GM21717 (cell line): ENCODE results near the gene CD151.

Source experiments
- ATAC-seq: cut with Tn5 transposase; IDR thresholded peaks from one replicate; pipeline ENCODE4 v1.9.1; 2021; ENCODE audit warnings: mild to moderate bottlenecking, moderate library complexity; ENCODE audit not compliant: unreplicated experiment

CD151 gene

GRCh38 chr11:869399-870126 lies 36.8 kb downstream of the CD151 start:
- no peak for ATAC-seq

- no peak for ATAC-seq
Observed at GRCh38 chr11:870127-870413, 37.3 kb downstream of the CD151 start.

GRCh38 chr11:870418-870817 lies 37.7 kb downstream of the CD151 start:
- ATAC-seq, result no peak

DNA sequence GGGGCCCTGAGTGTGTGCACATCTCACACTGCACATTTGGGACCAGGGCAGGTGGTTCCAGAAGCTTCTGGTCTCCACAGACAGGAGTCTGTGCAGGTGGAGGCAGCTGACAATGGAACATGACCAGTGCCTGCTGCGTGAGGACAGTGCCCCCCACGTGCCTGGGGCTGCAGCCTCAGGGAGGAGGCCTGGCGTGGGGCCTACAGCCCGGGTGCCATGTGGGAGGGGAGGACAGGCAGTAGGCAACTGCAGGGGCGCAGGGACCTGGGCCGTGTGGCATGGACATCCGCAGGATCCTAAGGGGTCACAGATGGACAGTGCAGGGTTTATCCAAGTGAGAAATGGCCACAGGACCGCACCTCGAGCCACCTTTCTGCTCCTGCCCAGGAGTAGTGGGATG lies 38.7 kb downstream of the CD151 start:
- ATAC-seq, result no peak

DNA sequence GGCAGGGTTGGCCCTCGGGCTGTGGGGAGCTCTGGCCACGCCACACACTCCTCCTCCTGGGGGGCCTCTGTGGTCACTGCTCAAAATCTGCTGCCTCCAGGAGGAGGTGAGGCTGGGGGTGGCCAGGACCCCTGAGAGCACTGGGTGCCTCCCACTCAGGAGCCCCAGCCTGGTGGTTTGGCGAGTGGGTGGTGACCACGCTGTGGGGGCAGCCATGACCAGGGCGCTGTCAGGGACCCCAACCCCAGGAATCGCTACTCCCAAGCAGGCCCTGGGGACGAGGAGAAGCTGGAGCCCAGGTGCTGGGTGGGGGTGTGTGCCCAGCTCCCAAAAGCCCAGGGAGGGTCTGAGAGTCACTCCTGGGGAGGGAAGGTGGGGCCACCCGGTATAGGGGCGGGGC lies 40.0 kb downstream of the CD151 start:
- no peak for ATAC-seq

DNA sequence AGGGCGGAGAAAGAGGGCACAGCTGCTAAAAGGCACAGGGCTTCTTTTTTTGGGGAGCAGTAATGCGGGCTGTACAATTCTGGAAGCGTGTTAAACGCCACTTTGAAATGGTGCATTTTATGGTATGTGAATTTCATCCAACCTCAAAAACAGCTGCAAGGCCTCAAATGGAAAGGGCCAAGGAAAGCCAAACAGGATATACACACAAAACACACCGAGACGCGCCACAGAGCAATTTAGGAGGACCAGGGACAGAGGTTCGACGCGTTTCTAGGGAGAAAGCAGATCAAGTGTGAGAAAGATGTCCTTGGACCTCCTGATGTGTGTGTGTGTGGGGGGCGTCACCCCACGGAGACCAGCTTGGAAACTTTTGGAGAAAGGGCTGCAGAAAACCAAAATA lies 41.0 kb downstream of the CD151 start:
- ATAC-seq, result no peak

DNA sequence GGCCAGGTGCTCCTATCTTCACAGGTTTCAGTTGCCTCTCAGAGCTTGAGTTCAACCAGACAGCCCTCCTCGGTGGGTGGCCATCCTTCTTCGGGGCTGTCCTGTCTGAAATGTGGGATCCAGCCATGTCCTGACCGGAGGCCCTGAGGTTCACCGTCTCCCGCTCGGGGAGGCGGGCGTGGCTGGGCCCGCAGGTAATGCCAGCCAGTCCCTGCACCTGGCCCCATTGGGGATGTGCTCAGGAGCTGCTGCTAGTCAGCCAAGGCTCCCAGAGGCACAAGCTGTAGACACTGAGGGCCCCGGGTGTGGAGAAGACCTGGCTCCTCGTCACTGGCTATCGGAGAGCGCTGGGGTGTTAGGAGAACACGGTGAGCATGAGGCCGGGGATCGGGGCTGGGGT lies 42.5 kb downstream of the CD151 start:
- no peak for ATAC-seq

DNA sequence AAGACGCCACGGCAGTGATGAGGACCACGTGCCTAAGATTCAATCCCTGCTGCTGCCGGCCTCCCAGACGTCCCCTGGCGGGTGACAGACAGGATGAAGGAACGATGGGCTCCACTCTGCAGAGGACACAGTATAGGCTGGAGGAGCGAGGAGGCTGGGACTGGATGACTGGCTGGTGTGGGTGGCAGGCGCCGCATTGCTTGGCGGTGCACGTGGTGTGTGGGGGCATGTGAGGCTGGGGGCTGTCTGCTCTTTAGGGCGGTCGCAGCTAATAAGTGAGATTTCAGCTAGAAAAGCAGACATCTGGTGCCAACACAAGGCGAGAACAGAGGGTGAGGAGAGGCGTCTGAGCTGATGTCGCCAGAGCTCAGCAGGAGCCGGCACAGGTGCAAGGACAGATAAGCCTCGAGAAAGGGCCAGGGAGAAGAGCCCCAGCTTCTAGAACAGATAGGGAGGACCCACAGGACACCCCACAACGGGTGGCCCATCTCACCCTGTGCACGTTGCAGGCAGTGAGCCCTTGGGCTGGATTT lies 43.1 kb downstream of the CD151 start:
- no peak for ATAC-seq

GRCh38 chr11:876545-876944 lies 43.8 kb downstream of the CD151 start:
- ATAC-seq, result no peak

- no peak for ATAC-seq
Observed at GRCh38 chr11:877565-877964, 44.8 kb downstream of the CD151 start.

DNA sequence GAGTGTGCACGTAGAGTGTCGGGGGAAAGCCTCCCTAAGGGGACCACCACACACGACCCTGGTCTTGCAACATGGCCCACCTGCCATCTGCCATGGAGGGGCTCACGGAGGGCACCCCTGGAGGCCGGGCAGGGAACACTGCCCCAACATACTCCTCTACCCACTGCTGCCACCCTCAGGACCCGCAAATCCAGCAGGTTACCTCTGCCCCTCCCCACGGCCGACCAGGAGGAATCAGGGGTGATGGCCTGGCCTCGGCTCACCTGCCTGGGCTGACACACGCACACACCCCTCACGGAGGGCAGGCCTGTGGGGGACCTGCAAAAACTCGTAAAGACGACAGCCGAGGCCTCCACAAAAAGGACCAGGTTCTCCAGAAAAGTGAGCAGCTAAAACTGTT lies 47.7 kb downstream of the CD151 start:
- no peak for ATAC-seq

DNA sequence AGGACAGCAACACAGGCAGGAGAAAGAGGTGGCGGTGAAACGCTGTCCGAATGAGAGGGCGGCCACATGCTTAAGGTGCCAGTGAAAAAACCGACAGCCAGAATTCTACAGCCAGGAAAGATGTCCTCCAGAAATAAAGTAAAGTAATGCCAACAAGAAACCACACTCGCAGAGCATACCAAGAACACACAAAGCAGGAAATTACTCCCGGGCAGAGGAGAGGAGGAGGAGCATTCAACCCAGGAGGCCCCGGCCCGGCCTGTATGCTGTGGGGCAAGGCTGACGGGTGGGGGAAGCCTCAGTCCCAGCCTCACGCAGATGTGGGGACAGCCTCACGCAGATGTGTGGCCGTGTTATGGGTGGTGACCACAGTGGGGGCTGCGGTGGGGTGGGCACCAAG lies 49.8 kb downstream of the CD151 start:
- no peak for ATAC-seq

- ATAC-seq, result no peak
Observed at GRCh38 chr11:883527-883926, 50.8 kb downstream of the CD151 start.

DNA sequence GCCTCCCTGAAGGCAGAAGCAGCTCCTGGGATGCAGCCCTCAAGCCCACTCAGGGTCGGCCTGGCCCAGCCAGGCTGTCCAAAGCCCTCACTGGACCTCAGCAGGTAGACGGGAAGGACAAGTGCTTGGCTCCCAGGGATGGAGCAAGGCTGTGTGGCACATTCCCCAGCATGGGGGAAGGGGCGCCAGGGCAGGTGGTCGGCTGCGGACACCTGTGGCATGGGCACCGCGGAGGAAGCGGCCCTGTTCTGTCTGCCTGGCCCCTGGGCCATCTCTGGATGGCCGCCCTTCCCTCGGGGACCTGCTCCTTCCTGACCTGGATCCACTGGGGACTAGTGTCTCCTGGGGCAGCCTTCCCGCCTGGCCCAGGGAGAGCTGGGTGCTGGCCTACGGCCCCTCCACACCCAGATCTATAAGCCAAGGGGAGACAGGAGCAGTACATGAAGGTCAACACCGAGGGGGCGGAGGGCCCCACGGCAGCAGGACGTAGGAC lies 51.9 kb downstream of the CD151 start:
- no peak for ATAC-seq

DNA sequence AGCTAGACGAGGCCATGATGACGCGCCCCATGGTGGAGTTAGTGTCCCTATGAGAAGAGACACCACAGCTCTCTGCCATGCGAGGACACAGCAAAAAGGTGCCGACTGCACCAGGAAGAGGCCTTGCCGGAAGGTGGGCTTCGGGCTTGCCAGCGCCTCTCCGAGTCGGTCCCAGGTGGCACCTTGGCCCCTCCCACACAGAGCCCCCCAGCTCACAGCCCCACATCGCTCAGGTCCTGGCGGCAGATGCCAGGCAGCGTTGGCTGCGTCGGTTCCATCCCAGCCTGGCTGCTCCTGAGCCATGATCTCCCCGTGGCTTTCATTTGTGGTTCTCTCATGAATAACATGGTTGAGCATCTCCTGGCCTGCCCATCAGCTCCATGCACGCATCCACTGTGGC lies 53.8 kb downstream of the CD151 start:
- no peak for ATAC-seq

DNA sequence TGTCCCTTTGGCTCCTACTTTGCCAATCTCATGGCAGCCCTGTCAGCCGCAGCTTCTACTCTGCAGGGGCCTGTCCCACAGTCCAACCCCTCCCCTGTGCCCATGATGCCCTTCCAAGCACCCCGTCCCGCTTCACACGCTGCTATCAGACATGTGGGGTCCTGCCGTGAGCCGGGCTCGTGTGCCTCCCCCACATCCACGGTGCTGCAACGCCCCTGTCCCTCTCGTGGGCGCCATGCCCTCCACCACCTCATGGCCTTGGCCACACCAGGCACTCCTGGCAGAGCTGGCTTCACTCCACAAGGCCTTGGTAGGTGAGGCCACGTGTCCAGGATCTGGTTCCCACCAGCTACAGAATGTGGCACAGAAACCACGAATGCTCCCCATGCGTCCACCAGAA lies 54.8 kb downstream of the CD151 start:
- ATAC-seq, result no peak
